EH (cell line): ENCODE results near the gene ERN1.
"Not testable (repeated sequence)": the region's sequence is repeated elsewhere in the genome, so short reads cannot be mapped to it uniquely, and the experiment has no call there.

Experiments
- DNase-seq: peaks from one replicate; pipeline ENCODE4 v3.0.0-alpha.2; 2015; ENCODE audit warnings: low read depth

The ERN1 gene

DNA sequence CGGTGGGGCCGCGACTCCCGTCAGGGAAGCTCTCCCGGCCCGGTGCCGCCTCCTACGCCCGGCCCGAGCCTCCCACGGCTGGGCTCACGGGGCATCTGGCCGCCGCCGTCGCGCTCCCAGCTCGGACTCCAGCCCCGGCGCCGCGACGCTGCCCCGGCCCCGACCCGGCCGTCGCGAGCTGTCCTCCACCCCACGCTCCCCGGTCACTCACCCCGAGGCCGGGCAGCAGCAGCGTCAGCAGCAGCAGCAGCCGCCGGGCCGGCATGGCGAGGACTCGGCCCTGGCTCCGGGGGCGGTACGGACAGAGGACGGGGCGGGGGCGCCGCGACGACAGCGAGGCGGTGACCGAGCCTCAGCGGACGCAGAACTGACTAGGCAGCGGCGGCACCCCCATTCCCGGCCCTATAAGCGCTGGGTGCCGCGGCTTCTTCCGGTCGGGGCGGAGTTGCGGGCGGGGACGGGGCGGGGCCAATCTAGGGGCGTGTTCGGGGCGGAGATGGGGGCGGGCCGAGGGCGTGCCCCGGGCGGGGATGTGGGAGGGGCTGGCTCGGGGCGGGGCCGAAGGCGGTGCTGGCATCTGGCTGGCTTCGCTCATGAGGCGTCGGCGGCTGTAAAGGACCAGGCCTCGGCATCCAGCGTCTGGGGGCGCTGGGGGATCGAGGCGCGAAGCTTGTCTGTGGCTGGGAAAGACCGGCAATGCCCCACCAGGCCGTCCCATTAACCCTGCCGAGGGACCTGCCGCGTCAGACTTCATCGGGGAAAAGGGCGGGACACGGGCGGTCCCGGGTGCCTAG lies at the start of gene ERN1:
TSS of gene ERN1 (minus strand) at position 380 of the 794 bp plus-strand sequence. CDS start at position 265, 115 bp downstream.
- peak; percentile 96 for DNase-seq

GRCh38 chr17:64179024-64179423 lies 49.1 kb upstream of the ERN1 start:
- DNase-seq: not testable (repeated sequence)

GRCh38 chr17:64178011-64178825 lies 48.3 kb upstream of the ERN1 start:
- DNase-seq: peak; percentile 40

DNA sequence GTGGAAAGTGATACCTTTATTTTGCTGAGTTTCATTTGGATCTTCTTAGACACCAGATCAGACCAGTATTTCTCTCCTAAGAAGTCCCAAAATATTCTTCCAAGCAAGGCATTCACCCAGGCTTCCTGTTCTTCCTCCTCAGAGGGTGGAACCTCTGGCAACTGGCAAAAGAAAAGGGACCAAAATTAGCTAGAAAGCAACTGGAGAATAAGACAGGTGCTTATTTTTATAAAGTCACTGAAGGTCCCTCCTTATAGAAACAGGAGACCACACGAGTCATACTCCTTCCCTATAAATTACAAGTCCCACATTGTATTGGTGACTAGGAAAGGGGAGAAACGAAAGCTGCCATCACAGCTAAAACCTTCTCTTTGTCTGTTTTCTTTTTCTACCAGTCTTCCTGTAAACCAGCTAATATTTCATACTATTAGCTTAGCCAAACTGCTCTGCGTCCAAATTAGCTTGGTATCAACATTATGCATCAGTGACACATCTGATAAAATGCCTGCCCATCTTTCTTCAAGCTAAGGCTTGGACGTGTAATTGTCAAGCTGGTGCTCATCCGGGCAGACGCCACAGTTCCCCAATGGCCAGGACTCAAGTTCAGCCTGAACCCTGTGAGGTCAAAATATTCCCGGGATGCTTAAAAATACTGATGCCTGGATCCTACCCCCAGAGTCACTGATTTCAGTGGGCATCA lies 47.5 kb upstream of the ERN1 start:
- no peak for DNase-seq

DNA sequence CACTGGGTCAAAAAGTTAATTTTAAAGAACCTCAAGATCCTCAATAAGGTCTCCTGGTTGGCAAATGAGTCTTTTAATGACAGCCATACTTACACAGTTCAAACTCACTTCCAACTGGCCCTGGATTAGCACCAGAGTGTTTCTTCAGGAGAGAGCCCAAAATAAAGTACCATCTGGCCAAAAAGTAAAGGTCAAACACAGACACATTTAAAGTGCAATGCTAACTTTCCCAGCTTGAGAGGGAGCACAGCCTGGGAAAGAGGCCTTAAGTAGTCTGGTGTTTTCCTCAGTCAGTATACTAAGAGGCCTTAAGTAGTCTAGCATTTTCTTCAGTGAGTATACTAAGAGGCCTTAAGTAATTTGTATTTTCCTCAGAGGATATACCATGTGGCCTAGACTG lies 46.6 kb upstream of the ERN1 start:
- DNase-seq: no peak

DNA sequence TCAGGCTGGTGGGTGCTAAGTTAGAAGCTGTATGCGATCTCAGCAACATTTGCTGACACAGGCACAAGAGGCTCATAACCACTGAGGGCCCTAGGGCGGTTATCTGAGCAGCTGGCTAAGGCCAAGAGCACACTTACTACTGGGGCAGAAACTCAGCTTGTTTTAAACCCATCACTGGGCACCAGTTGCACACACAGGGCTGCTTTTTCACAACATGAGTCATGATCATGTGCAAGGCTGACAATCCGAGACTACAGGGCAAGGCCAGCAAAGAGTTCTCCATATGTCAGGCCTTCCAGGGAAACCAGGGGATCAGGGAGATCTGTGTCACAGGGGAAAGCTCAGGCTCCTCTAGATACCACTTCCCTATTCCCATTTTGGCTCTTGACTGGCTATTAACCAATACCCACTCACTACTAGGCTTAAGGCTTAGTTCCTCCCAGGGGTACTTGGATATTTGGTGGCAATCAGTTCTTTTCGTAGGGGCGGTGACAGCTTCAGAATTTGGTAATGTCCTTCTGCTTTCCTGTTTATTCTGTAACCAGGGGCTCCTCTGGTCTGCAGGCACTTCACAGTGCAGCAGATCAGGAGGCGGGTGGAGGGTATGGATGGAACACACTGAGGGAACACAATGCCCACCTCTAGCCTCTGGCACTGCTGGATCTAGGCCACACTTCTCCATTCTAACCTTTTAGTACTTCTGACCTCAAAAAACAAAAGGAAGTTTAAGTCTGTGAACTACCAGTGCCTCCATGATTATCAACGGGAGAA lies 44.9 kb upstream of the ERN1 start:
- peak; percentile 69 for DNase-seq

DNA sequence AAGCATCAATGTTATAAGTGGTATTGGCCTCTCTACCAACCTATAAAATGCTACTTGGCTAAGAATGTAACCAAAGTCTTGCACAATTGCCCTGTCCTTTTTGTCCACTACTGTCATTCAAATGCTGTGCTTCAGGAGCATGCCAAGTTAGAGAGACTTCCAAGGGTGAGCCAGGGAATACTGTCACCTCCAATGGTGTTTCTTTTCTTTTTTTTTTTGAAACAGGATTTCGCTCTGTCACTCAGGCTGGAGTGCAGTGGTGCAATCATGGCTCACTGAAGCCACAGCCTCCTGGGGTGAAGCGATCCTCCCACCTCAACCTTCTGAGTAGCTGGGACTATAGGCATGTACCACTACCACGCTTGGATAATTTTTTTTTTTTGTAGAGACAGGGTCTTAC lies 43.7 kb upstream of the ERN1 start:
- no peak for DNase-seq

GRCh38 chr17:64172510-64172909 lies 42.6 kb upstream of the ERN1 start:
- DNase-seq: no peak

GRCh38 chr17:64171041-64171440 lies 41.1 kb upstream of the ERN1 start:
- no peak for DNase-seq

DNA sequence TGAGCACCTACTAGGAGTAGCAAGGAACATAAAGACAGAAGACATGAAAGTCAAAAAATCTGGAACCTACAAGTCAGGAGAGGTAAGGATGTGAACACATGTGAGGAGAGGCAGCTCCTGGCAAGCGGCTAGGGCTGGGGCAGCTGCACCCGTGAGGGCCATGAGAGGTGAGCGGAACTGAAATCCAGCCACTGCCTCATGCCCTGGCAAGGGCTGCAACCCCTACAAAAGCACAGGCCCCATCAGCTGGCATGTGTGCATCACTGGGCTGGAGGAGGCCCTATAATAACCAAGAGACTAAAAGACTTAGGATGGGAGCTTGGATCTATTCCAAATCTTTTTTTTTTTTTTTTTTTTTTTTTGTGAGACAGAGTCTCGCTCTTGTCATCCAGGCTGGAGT lies 40.3 kb upstream of the ERN1 start:
- no peak for DNase-seq

- DNase-seq: not testable (repeated sequence)
Observed at GRCh38 chr17:64167666-64168065, 37.7 kb upstream of the ERN1 start.

- no peak for DNase-seq
Observed at GRCh38 chr17:64166876-64167275, 36.9 kb upstream of the ERN1 start.

GRCh38 chr17:64165347-64165746 lies 35.4 kb upstream of the ERN1 start:
- DNase-seq: no peak

DNA sequence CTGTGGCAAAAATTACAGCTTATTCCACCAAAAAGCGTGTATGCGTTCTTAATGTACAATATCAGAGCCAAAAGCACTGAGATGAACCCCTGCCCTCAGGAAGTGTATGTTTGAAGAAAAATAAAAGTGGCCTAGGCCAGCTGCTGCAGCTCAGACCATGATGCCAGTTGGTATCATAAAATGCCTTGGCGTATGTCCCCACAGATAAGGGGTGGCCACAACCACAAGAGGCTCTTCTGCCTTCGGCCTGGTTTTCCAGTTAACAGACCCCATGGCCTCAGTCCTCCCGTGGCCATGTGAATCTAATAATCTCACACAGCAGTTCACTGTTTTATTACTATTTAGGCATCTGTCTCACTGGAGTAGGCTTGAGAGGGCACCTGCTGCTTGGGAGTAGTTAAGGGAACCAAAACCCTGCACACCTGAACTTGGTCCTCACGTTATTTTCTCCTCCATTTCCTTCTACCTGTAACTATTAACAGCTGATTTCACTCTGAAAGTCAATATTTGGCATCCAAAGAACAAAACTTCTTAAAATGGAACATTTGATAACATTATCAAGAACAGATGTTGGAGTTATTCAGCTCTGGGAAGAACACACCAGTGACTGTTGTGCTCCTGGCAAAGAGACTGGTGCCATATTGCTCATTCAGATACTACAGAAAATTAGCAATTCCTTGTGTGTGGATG lies 34.8 kb upstream of the ERN1 start:
- DNase-seq: no peak

DNA sequence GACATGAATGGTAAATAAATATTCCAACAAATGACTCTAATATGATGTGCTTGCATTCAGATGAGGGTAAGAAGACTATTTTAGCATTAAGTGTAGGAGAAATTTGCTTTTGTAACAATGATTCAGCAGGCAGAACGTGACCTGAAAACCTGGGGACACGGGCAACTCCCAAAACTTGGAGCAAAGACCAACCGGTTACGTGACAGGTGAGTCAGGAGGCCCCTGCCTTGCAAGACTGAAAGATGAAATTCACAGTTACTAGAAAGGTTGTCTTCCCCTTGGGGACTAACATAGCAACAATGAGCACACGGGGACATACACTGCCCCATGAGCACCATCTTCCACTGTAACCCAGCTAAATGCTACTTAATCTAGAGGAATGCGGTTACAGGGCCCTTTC lies 33.5 kb upstream of the ERN1 start:
- no peak for DNase-seq

GRCh38 chr17:64162554-64162953 lies 32.6 kb upstream of the ERN1 start:
- no peak for DNase-seq

DNA sequence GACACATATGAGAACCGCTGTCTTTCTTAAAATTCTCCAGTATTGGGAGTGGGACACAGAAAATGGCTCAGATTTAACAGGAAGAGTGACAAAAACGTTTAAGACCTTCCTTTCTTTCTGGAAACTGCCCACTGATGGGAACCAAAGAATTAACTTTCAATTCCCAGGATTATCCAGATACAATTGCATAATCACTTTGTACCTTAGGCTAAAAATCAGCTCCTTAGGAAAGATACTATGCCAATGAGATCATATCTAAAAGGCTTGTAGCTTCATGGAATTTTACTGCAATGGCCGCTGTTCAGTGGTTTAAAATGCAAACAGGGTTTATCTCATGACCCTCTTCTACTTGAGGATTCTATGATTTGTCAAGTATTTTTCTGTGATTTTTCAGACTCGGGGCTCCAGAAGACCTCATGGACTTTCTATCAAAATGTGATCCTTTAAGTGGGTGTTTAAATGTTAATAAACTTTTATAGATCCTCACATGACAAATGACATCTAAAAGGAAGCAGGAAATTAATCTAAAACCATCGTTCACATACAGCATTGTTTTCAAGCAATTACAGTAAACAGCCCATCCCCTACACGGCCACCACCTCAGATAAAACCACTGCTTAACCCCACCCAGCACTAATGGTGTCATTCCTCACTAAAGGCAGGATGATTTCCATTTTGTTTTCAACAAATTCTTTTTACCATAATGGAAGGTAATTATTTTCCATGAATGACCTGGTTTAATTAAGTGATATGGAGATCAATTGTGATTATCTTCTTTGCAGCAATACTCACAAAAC lies 31.6 kb upstream of the ERN1 start:
- DNase-seq: peak; percentile 39

GRCh38 chr17:64160378-64160777 lies 30.4 kb upstream of the ERN1 start:
- peak; percentile 74 for DNase-seq

DNA sequence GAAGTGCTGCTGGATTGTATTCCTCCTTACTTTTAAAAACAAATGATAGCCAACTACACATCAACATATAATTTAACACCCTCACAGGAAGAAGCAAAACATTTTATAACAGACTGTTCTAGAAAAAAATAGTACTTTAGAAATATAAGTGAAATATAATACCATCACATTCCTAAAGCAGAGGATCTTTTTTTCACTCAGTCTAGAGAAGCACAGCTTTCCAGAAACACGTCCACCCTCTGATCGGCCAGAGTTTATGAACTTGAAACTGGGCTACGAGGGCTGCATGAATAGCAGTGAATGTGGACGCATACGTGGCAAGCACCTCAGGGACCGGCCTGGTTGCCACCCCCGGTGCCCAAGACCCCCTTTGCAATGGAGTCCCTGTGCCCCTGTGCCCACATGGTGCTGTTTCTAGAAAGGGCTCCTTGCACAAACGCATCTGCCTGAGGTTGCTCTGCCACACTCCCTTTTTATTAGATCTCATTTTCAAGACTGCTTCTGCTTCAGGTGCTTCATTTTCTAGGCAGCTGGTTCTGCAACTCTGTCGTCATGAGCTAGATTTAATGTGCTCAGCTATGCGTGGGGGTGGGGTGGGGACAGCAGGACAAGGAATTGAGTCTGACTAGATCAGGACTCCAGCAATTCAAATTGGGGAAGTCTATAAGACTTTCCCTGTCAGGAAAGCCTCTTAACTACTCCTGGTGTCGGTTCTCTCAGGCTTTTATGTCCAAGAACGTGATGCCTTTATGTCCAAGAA lies 29.1 kb upstream of the ERN1 start:
- no peak for DNase-seq

GRCh38 chr17:64158406-64158805 lies 28.5 kb upstream of the ERN1 start:
- no peak for DNase-seq
